GM19395 (cell line): Measurements from ENCODE around the gene PRSS56.

ENCODE experiments used
- ATAC-seq: cut with Tn5 transposase; IDR thresholded peaks from one replicate; pipeline ENCODE4 v1.9.1; 2021; ENCODE audit warnings: mild to moderate bottlenecking, moderate library complexity; ENCODE audit not compliant: unreplicated experiment

Gene PRSS56

DNA sequence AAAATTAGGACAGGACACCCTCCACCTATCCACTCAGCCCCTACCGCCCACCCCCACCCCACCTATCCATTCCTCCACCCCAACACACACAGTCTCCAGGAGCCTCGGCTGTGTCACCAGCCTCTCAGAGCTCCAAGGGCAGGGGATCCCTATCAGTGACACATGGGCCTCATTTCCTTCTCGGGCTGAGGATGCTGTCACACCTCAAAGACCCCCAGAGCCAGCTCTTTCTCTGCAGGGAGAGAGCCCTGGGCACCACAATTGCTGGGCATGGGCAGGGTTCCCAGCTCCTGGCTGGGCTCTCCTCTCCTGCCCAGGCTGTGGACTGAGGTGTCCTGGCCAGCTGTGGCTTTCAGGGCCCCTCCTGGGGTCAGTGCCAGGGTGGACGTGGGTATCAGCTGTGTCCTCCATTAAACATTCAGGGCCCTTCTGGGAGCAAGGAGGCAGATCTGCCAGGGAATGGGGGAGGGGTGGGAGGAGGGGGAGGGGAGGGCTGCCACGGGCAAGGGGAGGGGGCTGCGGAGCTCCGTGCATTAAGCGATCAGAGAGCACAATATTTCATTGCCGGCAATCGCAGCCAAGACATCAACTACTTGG lies 18.3 kb upstream of the PRSS56 start:
- ATAC-seq: no peak

DNA sequence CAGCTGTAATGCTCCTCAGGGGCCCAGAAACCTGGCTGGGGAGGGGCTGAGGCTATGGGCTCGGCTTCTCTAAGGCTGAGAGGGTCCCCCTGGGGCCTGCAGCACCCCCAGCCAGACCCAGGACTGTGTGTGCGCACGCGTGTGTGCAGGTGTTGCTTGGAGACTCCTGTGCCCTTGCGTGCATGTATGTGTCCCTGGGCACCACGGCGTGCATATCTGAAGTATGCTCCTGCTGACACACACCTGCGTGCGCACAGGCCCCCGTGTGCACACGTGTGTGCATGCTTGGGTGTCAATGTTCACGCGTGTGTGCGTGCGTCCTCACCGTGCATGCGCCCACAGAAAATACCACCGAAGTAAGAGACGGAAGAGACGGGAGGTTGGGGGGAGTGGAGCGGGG lies 17.7 kb upstream of the PRSS56 start:
- no peak for ATAC-seq

DNA sequence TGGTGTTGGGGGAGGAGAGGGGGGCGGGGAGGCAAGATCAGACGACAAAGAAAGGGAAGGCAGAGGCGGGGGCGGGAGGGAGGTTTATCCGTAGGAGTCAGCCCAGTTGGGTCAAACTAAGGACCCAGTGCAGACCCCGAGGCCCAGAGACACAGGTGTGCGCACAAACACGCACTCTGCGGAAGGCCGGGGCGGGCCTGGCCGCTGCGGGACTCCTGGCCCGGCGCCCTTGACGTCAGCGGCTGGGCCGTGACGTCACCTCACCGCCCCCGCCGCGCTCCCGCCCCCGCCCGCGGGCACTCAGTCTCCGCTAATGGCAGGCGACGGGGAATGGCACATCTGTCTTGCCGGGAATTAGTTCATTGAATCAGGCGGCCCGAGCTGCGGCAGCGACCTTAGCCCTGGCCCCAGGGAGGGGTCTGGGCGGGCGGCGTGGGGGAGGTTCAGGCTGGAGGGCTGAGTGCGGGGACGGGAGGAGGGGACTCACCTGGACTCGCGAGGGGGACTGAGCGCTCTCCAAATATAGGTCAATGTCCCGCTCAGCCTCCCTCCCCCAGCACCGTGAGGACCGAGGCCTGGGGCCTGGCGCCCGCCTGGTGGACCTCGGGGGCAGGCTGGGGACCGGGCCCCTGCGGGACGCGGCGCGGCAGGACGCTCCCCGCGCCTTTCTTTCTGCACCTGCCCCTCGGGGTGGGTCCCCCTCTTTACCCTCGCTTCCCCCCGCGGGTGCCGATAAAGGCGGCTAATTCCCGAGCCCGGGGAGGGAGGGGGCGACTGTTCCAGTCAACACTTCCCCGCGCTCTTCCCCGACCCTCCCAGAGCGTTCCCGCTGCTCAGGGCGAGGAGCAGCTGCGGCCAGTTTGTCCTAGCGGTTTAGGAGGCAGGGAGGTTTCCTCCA lies 17.0 kb upstream of the PRSS56 start:
- ATAC-seq: no peak

DNA sequence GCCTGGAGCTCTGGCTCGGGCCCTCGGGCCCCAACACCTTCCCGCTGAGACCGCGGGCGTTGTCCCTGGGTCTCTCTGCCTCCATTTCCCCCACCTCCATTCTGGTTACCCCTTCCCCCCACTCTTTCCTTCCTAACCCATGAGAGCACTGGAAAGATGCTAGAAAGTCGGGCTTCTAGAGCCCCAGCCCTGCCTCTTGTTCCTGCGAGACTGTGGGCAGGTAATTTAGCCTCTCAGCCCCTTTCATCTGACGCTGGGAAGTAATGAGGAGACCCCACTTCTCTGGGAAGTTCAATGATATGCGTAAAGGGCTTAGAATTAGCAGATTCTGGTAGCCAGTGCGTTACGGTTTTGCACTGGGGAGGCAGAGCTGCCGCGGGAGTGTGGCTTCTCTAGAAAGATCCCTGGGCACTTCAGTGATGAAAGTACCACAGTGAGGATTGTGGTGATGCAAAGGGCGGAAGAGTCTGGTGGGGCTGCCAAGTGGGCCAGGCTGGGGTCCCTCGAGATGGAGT lies 16.3 kb upstream of the PRSS56 start:
- ATAC-seq: no peak

DNA sequence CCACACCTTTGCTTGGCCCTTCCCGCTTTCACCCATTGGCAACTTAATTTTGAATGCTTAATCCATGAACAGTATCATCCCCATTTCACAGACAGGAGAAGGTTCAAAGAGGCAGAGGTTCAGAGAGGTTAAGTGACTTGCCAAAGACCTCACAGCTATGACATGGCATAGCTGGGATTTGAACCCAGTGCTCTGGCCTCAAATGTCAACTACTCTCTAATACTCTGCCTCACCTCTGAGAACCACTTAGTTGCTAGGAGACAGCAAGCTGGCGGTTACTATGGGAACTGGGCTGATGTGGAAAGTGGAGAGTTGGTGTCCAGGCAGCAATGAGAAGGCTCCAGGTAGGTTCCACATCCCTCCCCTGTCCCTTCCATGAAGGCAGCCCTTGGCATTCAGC lies 15.8 kb upstream of the PRSS56 start:
- no peak for ATAC-seq

DNA sequence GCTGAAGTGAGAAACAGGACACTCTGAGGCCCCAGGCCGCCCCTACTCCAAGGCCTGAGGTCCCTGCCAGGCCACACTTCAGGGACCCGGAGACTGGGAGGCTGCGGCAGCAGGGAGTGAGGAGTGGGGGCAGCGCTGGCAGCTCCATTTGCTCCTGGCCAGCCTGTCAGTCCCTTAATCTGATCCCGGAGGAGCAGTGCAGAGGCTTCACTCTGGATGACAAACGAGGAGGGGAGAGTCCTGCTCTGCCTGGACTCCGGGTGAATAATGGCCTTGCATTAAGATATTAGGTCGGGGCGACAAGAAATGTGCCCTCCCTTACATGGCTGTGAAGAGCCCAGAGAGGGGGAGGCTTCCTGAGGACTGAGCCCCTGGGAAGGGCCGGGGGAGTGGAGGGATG lies 14.3 kb upstream of the PRSS56 start:
- ATAC-seq: no peak

DNA sequence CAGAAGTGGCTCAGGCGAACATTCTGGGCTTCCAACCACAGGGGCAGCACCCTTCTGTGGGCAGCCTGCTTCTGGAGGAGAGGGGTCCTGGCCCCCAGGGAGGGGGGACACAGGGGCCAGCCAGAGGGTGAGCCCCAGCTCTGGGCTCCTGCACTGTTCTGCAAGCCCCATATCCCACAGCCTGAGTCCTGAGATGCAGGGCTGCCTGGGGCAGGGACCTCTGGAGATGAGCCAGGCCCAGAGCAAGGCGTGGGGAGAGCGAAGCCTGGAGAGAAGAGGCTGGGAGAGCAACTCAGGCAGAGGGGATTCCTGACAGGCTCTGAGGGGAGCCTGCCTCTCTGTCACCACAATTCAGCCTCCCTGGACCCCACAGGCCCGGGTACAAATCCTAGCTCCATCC lies 13.5 kb upstream of the PRSS56 start:
- ATAC-seq: no peak

DNA sequence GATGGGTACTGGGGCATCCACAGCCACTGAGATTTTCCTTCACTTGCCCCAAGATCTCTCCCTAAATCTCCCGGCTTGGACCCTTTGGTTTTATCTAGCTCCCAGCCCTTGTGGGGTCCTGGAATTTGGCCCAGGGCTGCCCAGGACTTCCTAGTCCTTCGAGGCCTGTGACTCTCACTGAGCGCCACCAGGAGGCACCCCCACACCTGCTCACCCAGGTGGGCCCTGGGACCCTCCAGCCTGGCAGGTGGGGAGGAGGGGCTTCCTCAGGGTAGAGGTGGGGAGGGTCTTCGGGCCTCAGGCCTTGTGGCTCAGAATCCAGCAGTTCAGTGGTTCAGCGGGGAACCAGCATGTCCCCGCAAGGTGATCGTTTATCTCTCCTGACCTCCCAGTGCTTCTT lies 11.9 kb upstream of the PRSS56 start:
- ATAC-seq: no peak

DNA sequence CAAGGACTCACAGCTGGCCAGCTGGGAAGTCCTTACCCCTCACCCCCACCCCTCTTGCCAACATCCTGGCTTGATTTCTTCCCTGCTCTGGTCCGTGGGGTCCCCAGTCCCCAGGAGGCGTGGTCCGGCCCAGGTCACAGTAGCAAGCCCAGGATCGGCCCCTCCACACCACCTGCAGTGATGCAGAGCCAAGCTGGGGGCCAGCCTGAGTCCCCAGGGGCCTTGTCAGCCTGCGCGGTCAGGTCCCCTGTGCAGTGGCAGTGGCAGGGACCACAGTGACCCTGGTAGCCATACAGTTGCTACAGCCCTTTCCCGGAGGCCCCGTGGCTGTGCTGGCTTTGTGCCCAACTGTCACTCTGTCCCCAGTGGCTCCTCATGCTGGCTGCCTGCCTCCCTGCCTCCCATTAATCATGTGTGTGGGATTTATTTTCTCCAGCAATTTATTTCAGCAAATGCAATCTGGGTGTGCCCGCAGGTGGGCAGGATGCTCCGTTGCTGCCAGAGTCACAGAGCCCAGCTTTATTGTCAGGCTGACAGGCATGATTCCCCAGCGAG lies 8.8 kb upstream of the PRSS56 start:
- ATAC-seq: no peak

DNA sequence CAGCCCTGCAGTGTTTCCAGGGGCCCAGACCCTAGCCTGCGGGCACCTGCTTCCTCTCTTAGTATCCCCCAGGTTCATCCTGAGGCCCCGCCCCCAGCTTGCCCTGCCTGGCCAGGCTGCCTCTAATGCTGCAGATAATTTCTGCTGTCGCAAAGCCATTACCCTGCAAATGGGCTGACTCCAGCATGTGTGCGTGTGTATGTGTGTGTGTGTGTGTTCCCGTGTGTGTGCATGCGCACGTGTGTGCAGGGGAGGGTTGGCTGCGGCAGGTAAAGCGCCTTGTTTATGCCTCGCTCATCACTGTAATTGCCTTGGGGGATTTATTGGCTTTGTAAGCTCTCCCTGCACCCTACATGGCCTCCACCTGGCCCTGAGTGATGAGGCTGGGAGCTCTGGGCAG lies 7.6 kb upstream of the PRSS56 start:
- ATAC-seq: no peak

DNA sequence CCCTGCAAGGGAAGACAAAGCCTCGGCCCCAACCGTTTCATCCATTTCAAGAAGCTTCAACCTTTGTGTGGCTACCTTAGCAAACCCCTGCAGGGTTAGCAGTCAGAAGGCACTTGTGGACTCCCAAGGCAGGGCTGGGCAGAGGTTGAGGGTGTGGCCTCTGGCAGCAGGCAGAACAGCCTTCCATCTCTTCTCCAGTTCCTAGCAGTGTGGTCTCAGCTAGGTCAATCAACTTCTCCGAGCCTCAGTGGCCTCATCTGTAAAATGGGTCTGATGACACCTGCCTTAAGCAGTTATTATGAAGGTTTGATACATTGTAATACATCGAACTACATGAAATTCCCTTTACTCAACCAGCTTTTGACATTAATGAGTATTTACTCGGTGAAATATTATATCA lies 6.8 kb upstream of the PRSS56 start:
- ATAC-seq: no peak

DNA sequence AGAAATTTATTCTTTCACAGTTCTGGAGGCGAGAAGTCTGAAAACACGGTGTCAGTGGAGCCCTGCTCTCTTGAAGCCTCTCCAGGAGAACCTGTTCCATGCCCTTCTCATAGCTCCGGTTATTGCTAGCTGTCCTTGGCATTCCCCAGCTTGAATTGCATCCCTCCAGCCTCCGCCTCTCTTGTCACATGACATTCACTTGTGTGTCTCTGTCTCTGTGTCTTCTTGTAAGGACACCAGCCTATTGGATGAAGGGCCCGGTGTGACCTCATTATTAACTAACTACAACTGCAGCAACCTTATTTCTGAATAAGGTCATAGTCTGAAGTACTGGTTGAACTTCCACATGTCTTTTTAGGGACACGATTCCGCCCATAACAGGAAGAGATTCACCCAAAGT lies 4.5 kb upstream of the PRSS56 start:
- ATAC-seq: no peak

DNA sequence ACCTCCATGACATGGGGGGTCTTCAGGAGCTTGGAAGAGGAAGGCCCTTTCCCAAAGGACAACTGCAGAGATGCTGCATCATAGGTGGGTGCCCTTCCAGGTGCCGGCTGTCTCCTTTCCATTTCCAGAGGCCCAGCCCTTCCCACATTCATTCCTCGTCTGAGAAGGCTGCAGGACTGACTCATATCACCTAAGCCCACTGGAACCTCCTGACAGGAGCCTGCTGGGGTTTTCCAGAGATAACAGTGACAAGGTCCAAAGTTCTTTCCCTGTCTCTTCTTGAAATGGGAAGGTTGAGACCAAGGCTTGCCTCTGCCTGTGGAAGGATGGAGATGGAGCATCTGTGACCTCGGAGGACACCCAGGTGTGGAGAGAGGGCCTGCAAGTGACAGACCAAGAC lies 3.6 kb upstream of the PRSS56 start:
- ATAC-seq: no peak

DNA sequence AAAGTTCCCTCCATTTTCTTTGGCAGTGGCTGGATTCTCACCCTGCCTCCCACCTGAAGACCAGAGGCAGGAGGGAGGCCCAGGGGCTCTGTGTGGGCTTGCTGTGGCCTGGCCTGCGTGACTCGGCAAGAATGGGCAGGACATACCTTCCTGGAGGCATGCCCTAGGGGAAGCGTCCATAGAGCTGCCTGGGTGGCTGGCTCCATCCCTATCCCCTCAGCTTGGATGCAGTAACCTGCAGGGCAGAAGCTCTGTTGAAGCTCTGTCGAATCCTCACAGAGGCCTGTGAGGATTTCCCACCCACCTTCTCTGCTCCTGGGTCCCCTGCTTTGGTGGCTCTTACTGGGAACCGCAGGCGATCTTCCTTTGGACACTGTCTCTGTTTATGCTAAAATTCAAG lies 1.3 kb upstream of the PRSS56 start:
- ATAC-seq: no peak

DNA sequence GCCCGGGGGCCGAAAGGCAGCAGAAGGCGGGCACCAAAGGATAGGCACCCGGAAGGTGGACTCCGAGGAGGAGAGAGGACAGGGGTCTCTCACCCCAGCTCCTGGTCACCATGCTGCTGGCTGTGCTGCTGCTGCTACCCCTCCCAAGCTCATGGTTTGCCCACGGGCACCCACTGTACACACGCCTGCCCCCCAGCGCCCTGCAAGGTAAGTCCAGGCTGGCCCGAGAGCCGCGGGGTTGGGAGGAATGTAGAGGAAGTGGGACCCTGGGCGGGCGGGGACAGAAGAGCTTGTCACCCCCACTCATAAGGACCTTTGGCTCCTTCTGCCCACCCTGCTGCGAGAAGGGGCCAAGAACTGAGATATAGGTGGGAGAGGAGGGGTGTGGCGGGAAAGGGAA lies 301 bp downstream of the PRSS56 start:
- ATAC-seq: no peak

DNA sequence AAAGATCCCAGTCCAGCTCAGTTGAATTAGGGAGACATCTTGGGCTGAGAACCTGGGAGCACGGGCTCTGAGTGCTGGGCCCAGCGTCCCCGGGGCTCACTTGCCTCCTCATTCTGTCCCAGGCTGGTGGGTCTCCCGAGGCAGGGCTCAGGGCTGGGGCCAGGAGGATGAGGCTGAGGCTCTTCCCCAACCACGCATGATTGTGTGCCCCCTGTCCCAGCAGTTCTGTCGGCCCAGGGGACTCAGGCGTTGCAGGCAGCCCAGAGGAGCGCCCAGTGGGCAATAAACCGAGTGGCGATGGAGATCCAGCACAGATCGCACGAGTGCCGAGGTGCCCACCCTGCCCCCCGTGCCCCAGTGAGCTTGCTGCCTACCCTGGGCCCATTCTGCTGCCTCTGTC lies 910 bp downstream of the PRSS56 start:
- no peak for ATAC-seq

DNA sequence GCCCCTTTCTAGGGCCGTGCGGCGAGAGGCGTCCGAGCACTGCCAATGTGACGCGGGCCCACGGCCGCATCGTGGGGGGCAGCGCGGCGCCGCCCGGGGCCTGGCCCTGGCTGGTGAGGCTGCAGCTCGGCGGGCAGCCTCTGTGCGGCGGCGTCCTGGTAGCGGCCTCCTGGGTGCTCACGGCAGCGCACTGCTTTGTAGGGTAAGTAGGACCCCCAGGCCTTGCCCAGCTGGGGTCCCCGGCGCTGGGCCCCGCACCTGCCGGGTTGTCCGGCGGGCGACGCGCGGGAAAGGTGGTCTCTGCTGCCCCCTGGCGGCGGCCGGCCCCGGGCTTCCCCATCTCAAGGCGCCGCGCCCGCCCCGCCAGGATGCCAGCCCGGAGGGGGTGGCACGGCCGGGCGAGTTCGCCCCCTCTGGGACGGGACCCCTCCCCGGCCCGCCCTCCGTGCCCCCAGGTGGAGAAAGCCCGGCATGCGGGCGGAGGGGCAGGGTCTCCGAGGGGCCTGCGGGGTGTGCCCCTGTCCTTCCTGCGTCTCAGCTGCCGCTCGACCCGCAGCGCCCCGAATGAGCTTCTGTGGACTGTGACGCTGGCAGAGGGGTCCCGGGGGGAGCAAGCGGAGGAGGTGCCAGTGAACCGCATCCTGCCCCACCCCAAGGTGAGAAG lies 1.9 kb downstream of the PRSS56 start:
- no peak for ATAC-seq

DNA sequence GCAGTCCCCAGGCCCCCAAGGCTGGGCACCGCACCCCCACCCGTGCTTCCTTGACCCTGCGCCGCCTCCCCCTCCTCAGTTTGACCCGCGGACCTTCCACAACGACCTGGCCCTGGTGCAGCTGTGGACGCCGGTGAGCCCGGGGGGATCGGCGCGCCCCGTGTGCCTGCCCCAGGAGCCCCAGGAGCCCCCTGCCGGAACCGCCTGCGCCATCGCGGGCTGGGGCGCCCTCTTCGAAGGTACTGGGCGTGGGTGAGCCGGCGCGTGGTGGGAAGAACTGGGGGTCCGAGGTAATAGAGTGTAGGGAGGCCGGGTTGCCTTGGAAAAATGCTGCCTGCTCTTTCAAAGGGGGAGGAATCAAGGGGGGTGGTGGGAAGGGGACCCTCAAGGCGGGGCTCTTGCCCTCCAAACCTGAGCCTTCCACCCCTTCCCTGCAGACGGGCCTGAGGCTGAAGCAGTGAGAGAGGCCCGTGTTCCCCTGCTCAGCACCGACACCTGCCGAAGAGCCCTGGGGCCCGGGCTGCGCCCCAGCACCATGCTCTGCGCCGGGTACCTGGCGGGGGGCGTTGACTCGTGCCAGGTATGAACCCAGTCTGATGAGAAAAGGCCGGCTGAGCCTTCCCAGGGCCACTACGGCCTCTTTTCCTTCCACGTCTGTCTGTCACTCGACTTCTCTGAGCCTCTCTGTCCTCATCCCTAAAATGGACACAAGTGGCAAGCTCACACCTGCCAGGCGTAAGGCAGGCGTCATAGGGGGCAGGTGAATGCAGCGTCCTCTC lies 2.6 kb downstream of the PRSS56 start:
- no peak for ATAC-seq

DNA sequence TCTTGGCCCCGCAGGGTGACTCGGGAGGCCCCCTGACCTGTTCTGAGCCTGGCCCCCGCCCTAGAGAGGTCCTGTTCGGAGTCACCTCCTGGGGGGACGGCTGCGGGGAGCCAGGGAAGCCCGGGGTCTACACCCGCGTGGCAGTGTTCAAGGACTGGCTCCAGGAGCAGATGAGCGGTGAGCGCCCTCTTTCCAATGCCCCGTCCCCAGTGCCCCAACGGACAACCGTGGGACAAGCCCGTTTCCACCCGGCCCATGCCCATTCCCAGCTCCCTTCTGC lies 3.2 kb downstream of the PRSS56 start:
- ATAC-seq: no peak

DNA sequence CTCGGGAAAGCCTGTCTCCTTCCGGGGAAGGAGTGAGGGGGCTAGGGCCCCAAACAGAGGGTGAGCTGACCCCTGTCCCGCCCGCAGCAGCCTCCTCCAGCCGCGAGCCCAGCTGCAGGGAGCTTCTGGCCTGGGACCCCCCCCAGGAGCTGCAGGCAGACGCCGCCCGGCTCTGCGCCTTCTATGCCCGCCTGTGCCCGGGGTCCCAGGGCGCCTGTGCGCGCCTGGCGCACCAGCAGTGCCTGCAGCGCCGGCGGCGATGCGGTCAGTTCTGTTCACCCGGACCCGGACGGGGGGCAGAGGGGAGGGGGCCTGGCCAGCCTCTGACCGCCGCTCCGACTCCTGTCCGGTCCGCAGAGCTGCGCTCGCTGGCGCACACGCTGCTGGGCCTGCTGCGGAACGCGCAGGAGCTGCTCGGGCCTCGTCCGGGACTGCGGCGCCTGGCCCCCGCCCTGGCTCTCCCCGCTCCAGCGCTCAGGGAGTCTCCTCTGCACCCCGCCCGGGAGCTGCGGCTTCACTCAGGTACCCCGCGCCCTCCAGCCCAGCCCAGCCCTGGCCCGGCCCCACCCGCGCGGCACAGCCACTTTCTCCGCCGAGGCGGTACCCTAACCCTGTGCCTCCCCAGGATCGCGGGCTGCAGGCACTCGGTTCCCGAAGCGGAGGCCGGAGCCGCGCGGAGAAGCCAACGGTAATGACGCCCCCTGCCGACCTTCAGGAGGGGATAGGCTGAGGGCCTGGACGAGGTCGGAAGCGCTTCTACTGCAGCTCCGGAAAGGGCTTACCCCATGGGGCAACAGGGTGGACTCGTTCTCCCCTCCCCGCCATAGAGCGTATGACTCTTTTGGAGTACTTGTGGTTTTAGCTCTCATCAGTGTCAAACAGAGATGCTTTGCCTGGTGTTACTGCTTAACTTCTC lies 3.8 kb downstream of the PRSS56 start:
- ATAC-seq: no peak
